Naive thymus-derived CD4-positive, alpha-beta T cell (primary cell): ENCODE data around the gene S100A7. TPM values are rescaled to one million over a fixed set of nuclear protein-coding genes. Genes with fewer than 3 reads are reported as not detected.

Source experiments
- ATAC-seq: fragments of 150-1000 bp; cut with Tn5 transposase; 2 replicates; pipeline ENCODE4 v1.10.0; 2021; ENCODE audit warnings: mild to moderate bottlenecking, moderate library complexity
- CTCF ChIA-PET: fragments of 350-600 bp; sonication (Branson Sonifier 250); formaldehyde crosslinking; loops from one replicate; lab custom pipeline; 2021; ENCODE audit warnings: antibody characterized with exemption; lab: Charles Lee
- POLR2A ChIA-PET: fragments of 350-600 bp; sonication (Branson Sonifier 250); formaldehyde crosslinking; loops from one replicate; lab custom pipeline; 2021; ENCODE audit warnings: antibody characterized with exemption, inconsistent platforms; lab: Charles Lee
- DNase-seq, 9 donors: peaks; one replicate each; pipeline versions ENCODE4 v3.0.0 to v3.0.0-alpha.2; 2020 to 2022; ENCODE audit warnings: mixed read lengths in 1 of 9
- H3K27ac ChIP-seq: one replicate; pipeline ENCODE4 v1.7.0; 2013; ENCODE audit warnings: mild to moderate bottlenecking, low read depth, low read length, moderate library complexity
- H3K27me3 ChIP-seq, 2 donors: one replicate each; pipeline ENCODE4 v1.7.0; 2013; ENCODE audit warnings: low read length in 2 of 2, mild to moderate bottlenecking in 2 of 2, moderate library complexity in 2 of 2; ENCODE audit not compliant: control insufficient read depth in 2 of 2, insufficient read depth in 2 of 2
- H3K36me3 ChIP-seq, 3 experiments: 1 replicate in 2 of 3; 2 replicates in 1 of 3; pipeline ENCODE4 v1.7.0; 2013; ENCODE audit warnings: low read length in 3 of 3, mild to moderate bottlenecking in 3 of 3, moderate library complexity in 1 of 3; ENCODE audit not compliant: insufficient read depth in 3 of 3, control insufficient read depth in 2 of 3
- H3K4me1 ChIP-seq, 2 donors: one replicate each; pipeline ENCODE4 v1.7.0; 2013; ENCODE audit warnings: low read length in 2 of 2, mild to moderate bottlenecking in 2 of 2, moderate library complexity in 1 of 2; ENCODE audit not compliant: control insufficient read depth in 2 of 2, insufficient read depth in 2 of 2
- H3K4me3 ChIP-seq: 2 replicates; pipeline ENCODE4 v1.7.0; 2013; ENCODE audit warnings: mild to moderate bottlenecking, low read length
- H3K9me3 ChIP-seq, 3 experiments: 1 replicate in 2 of 3; 2 replicates in 1 of 3; pipeline ENCODE4 v1.7.0; 2013; ENCODE audit warnings: low read length in 3 of 3; ENCODE audit not compliant: control insufficient read depth in 2 of 3
- H3K27ac Mint-ChIP-seq, 9 donors: one replicate each; pipeline ENCODE4 v1.8.0; 2020 to 2022; ENCODE audit warnings: mixed read lengths in 9 of 9, mild to moderate bottlenecking in 8 of 9, moderate library complexity in 5 of 9, inconsistent platforms in 2 of 9
- H3K27me3 Mint-ChIP-seq, 5 donors: one replicate each; pipeline ENCODE4 v1.8.0; 2021 to 2022; ENCODE audit warnings: mixed read lengths in 5 of 5, mild to moderate bottlenecking in 1 of 5
- H3K36me3 Mint-ChIP-seq, 5 donors: one replicate each; pipeline ENCODE4 v1.8.0; 2020 to 2022; ENCODE audit warnings: mixed read lengths in 5 of 5, mild to moderate bottlenecking in 3 of 5, inconsistent platforms in 1 of 5
- H3K4me1 Mint-ChIP-seq, 7 donors: one replicate each; pipeline ENCODE4 v1.8.0; 2020 to 2022; ENCODE audit warnings: mixed read lengths in 7 of 7, mild to moderate bottlenecking in 3 of 7, inconsistent platforms in 1 of 7
- H3K4me3 Mint-ChIP-seq, 10 donors: one replicate each; pipeline ENCODE4 v1.8.0; 2020 to 2022; ENCODE audit warnings: mild to moderate bottlenecking in 10 of 10, mixed read lengths in 10 of 10, moderate library complexity in 6 of 10, inconsistent platforms in 2 of 10
- H3K9me3 Mint-ChIP-seq, 11 donors: one replicate each; pipeline ENCODE4 v1.8.0; 2020 to 2022; ENCODE audit warnings: mixed read lengths in 11 of 11, mild to moderate bottlenecking in 4 of 11, inconsistent platforms in 1 of 11, moderate library complexity in 1 of 11
- intact Hi-C, 2 donors: fragments of 100-400 bp; cut with micrococcal nuclease; formaldehyde crosslinking; loops; one replicate each; pipeline ENCODE4 v1.15.1; 2023
- polyA plus RNA-seq, 2 donors: library from polyadenylated mRNA; unstranded; fragments of 300-500 nt; fragmentation: Illumina TruSeq; gene quantifications; one replicate each; pipeline ENCODE4 v1.2.3, GENCODE V29; 2021
- total RNA-seq, 6 experiments: library from RNA in 5 of 6; stranded (reverse) in 5 of 6; gene quantifications; 1 replicate in 5 of 6; 2 replicates in 1 of 6; pipeline ENCODE4 v1.2.3 and lab custom pipeline; 2021 to 2026

S100A7 gene
- total and polyA plus RNA-seq, 7 experiments from 2014 or later = not detected

DNA sequence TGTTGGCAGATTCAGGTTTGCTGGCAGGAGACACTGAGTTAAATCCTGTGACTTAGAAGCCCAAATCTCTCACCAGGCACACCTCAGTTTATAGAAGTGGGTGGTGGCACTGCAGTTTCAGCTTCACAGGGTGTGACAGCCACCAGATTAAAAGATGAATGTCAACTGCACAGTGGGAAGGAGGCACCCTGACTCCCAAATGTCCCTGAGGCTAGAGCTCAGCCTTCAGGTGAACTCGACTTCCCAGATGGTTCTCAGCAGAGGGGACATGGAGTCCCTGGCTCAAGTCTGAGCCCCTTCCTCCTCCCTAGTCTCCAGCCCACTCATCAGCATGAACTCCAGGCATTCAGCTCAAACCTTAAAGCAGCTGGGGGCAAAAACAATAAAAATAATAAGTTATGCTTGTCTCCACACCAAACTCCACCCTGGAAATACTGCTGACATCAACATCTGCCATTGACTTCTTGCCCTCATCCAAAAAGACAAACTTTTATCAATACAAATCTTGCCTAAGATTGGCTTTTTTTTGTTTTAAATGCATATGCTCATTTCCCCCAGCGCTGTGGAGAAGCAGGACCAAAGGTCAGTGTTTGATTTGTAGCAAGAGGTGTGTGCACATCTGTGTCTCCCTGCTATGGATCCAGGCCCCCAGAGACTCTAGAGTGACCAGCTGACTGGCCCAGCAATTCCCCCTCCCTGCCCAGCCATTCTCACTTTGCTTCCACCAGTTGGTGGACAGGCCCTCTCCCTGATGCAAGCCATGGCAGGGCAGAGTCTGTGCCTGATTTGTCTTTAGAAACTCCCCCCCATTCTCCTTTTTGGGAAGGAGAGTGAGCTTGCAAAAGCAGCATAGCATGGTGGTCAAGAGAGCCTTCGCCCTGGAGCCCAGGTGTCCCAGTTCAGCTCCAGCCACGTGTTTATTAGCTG, 18.5 kb upstream of the S100A7 start:
- Mint-ChIP-seq H3K27me3 (peaks cover 26 to 54% (median 37%) of the 10 kb centered on the region in 5 donors), H3K9me3 (peaks cover 0 to 4% (median 0%) of the 10 kb centered on the region in 11 donors)
- no peak for ATAC-seq

GRCh38 chr1:153478047-153478691, 17.7 kb upstream of the S100A7 start:
- no peaks in the 10 kb centered on the region for H3K36me3 ChIP-seq
- ATAC-seq = no peak
- no peak overlapping the region for H3K4me3 ChIP-seq
- Mint-ChIP-seq H3K36me3 (peaks cover 0 to under 1% (median 0%) of the 10 kb centered on the region in 5 donors), H3K27me3 (peaks cover 21 to 47% (median 30%) of the 10 kb centered on the region in 5 donors), H3K4me3 (no peak overlapping the region), H3K9me3 (peaks cover 0 to 11% (median 2%) of the 10 kb centered on the region in 11 donors), H3K4me1 (no peaks in the 10 kb centered on the region), H3K27ac (no peak overlapping the region)
- ChIA-PET POLR2A (no interaction called here), CTCF (no interaction called here)
- DNase-seq = no peak
- no peak overlapping the region for H3K27ac ChIP-seq
- intact Hi-C loops = no loop called here
- no peaks in the 10 kb centered on the region for H3K4me1 ChIP-seq
- no peaks in the 10 kb centered on the region for H3K9me3 ChIP-seq
- no peaks in the 10 kb centered on the region for H3K27me3 ChIP-seq

More for the DNA sequence above, 18.5 kb upstream of the S100A7 start:
- peaks cover 0 to 1% of the 10 kb centered on the region in 2 donors for H3K27me3 ChIP-seq
- no peaks in the 10 kb centered on the region for H3K4me1 ChIP-seq
- no peaks in the 10 kb centered on the region for H3K36me3 Mint-ChIP-seq
- intact Hi-C loops = no loop called here
- H3K27ac ChIP-seq = no peak overlapping the region
- no peaks in the 10 kb centered on the region for H3K9me3 ChIP-seq
- no peak overlapping the region for H3K4me3 ChIP-seq
- H3K36me3 ChIP-seq = no peaks in the 10 kb centered on the region
- ChIA-PET POLR2A (no interaction called here), CTCF (interaction anchor here (1.1 kb wide), 1 partner anchor 13 kb away, joined by 3 read pairs; no protein-coding TSS in a partner anchor)
- no peak for DNase-seq
- H3K4me3 Mint-ChIP-seq = no peak overlapping the region
- no peak overlapping the region for H3K27ac Mint-ChIP-seq
- no peaks in the 10 kb centered on the region for H3K4me1 Mint-ChIP-seq

- no peaks in the 10 kb centered on the region for H3K27me3 ChIP-seq
- no peaks in the 10 kb centered on the region for H3K4me1 ChIP-seq
- DNase-seq (no peak), ATAC-seq (no peak)
- no peak overlapping the region for H3K27ac ChIP-seq
- intact Hi-C loops = no loop called here
- ChIA-PET POLR2A (no interaction called here), CTCF (no interaction called here)
- Mint-ChIP-seq H3K4me1 (no peaks in the 10 kb centered on the region), H3K9me3 (peaks cover 5 to 27% (median 13%) of the 10 kb centered on the region in 11 donors), H3K4me3 (no peak overlapping the region), H3K27me3 (peaks cover 10 to 40% (median 25%) of the 10 kb centered on the region in 5 donors), H3K36me3 (peaks cover 0 to 11% (median 10%) of the 10 kb centered on the region in 5 donors), H3K27ac (no peak overlapping the region)
- no peaks in the 10 kb centered on the region for H3K36me3 ChIP-seq
- H3K4me3 ChIP-seq = no peak overlapping the region
- no peaks in the 10 kb centered on the region for H3K9me3 ChIP-seq
Measured at GRCh38 chr1:153476491-153477093, 16.1 kb upstream of the S100A7 start.

DNA sequence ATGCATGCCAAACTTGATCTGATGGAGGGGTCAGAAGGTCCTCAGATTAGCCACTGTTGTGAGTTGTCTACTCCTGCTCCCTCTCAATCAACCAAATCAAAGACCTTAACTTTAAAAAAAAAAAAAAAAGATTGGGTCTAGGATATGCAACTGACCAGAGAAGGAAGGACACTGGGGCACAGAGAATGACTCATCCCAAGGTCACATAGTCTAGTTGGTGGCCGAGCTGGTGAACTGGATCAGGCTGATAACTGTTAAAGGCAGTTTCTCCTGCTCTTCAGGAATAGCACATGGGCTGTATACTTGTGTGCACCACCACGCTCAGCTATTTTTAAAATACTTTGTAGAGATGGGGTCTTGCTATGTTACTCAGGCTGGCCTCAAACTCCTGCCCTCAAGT, 14.8 kb upstream of the S100A7 start:
- H3K4me3 Mint-ChIP-seq = no peak overlapping the region

DNA sequence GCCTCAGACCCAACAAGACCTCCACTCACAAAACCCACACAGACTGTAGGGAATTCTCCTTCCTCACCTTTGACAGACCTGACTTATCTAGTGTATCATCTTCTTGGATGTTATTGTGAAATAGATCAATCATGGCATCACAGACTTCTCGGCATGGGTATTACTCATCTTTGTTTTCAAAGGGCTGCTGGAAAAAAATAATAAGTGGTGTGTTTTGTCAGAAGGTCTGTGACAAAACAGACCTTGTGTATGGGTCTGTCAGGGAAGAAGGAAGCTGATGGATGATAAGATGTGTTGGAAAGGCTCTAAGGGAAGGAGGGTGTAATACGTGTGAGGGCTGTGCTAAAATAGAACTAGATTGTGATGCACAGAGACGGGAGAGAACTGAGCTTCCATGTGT, 13.9 kb upstream of the S100A7 start:
- ChIA-PET POLR2A (no interaction called here), CTCF (no interaction called here)
- H3K27me3 ChIP-seq = no peaks in the 10 kb centered on the region
- DNase-seq (no peak), ATAC-seq (no peak)
- H3K9me3 ChIP-seq = peaks cover 0 to 4% (median 0%) of the 10 kb centered on the region in 3 experiments
- Mint-ChIP-seq H3K27ac (no peak overlapping the region), H3K27me3 (peaks cover 8 to 32% (median 23%) of the 10 kb centered on the region in 5 donors), H3K36me3 (peaks cover 0 to 11% (median 10%) of the 10 kb centered on the region in 5 donors), H3K4me1 (no peaks in the 10 kb centered on the region), H3K9me3 (peaks cover 5 to 39% (median 17%) of the 10 kb centered on the region in 11 donors), H3K4me3 (no peak overlapping the region)
- no peaks in the 10 kb centered on the region for H3K4me1 ChIP-seq
- H3K27ac ChIP-seq = no peak overlapping the region
- H3K36me3 ChIP-seq = no peaks in the 10 kb centered on the region
- no peak overlapping the region for H3K4me3 ChIP-seq
- intact Hi-C loops = no loop called here

More for the DNA sequence above, 14.8 kb upstream of the S100A7 start:
- no peak overlapping the region for H3K27ac ChIP-seq
- intact Hi-C loops = no loop called here
- no peaks in the 10 kb centered on the region for H3K36me3 ChIP-seq
- Mint-ChIP-seq H3K36me3 (peaks cover 0 to 11% (median 10%) of the 10 kb centered on the region in 5 donors), H3K27me3 (peaks cover 2 to 33% (median 19%) of the 10 kb centered on the region in 5 donors), H3K9me3 (peaks cover 5 to 36% (median 17%) of the 10 kb centered on the region in 11 donors), H3K27ac (no peak overlapping the region), H3K4me1 (no peaks in the 10 kb centered on the region)
- ATAC-seq (no peak), DNase-seq (no peak)
- CTCF ChIA-PET = no interaction called here
- no peak overlapping the region for H3K4me3 ChIP-seq
- H3K9me3 ChIP-seq = peaks cover 0 to 4% (median 0%) of the 10 kb centered on the region in 3 experiments
- POLR2A ChIA-PET = no interaction called here
- no peaks in the 10 kb centered on the region for H3K27me3 ChIP-seq
- no peaks in the 10 kb centered on the region for H3K4me1 ChIP-seq

- H3K4me3 Mint-ChIP-seq = no peak overlapping the region
- Histone ChIP-seq H3K4me3 (no peak overlapping the region), H3K9me3 (peaks cover 0 to 4% (median 0%) of the 10 kb centered on the region in 3 experiments), H3K36me3 (no peaks in the 10 kb centered on the region), H3K27ac (no peak overlapping the region), H3K27me3 (no peaks in the 10 kb centered on the region), H3K4me1 (no peaks in the 10 kb centered on the region)
- POLR2A ChIA-PET = no interaction called here
- H3K4me1 Mint-ChIP-seq = peaks cover 0 to 2% (median 0%) of the 10 kb centered on the region in 7 donors
- intact Hi-C loops = no loop called here
- peaks cover 0 to 11% (median 10%) of the 10 kb centered on the region in 5 donors for H3K36me3 Mint-ChIP-seq
- DNase-seq (no peak), ATAC-seq (no peak)
- CTCF ChIA-PET = no interaction called here
- peaks cover 14 to 30% (median 20%) of the 10 kb centered on the region in 5 donors for H3K27me3 Mint-ChIP-seq
- peak overlapping the region in 1 of 9 donors; percentile 32 for H3K27ac Mint-ChIP-seq
- H3K9me3 Mint-ChIP-seq = peaks cover 5 to 39% (median 17%) of the 10 kb centered on the region in 11 donors
Measured at GRCh38 chr1:153470707-153471106, 10.3 kb upstream of the S100A7 start.
